Neural progenitor cell (in vitro differentiated cells): Measurements from ENCODE around the gene PHETA2. TPM values are rescaled to one million over a fixed set of nuclear protein-coding genes. Genes with fewer than 3 reads are reported as not detected.

ENCODE experiments used
- DNase-seq: peaks from one replicate; pipeline ENCODE4 v3.0.0-alpha.2; 2016; ENCODE audit warnings: low spot score
- H2AFZ ChIP-seq: fragments of 200-600 bp; sonication (generic); replicated peaks from 2 replicates; pipeline ENCODE4 v1.6.1; 2016; ENCODE audit warnings: antibody characterized with exemption
- H3F3A ChIP-seq: fragments of 200-600 bp; sonication (generic); 2 replicates; pipeline ENCODE4 v1.6.1; 2016; ENCODE audit warnings: antibody characterized with exemption, low read depth
- H3K27ac ChIP-seq: fragments of 200-600 bp; sonication (generic); 2 replicates; pipeline ENCODE4 v1.5.1; 2016; ENCODE audit warnings: mild to moderate bottlenecking
- H3K27me3 ChIP-seq: fragments of 200-600 bp; sonication (generic); 2 replicates; pipeline ENCODE4 v1.6.1; 2016; ENCODE audit warnings: mild to moderate bottlenecking, moderate library complexity
- H3K36me3 ChIP-seq: fragments of 200-600 bp; sonication (generic); 2 replicates; pipeline ENCODE4 v1.5.1; 2016
- H3K4me1 ChIP-seq: fragments of 200-600 bp; sonication (generic); 2 replicates; pipeline ENCODE4 v1.6.1; 2016; ENCODE audit warnings: mixed run types
- H3K4me2 ChIP-seq: fragments of 200-600 bp; sonication (generic); 2 replicates; pipeline ENCODE4 v1.6.1; 2016
- H3K4me3 ChIP-seq: fragments of 200-600 bp; sonication (generic); 2 replicates; pipeline ENCODE4 v1.5.1; 2016
- H3K79me2 ChIP-seq: fragments of 200-600 bp; sonication (generic); 2 replicates; pipeline ENCODE4 v1.6.1; 2016; ENCODE audit warnings: low read depth
- H3K9ac ChIP-seq: fragments of 200-600 bp; sonication (generic); 2 replicates; pipeline ENCODE4 v1.6.1; 2016
- H3K9me3 ChIP-seq: fragments of 200-600 bp; sonication (generic); 2 replicates; pipeline ENCODE4 v1.5.1; 2016; ENCODE audit warnings: low read depth
- H4K20me1 ChIP-seq: fragments of 200-600 bp; sonication (generic); 2 replicates; pipeline ENCODE4 v1.6.1; 2016; ENCODE audit warnings: low read depth
- H3K27ac Mint-ChIP-seq: 3 replicates; pipeline ENCODE4 v1.8.0; 2021; ENCODE audit warnings: mixed read lengths
- H3K27me3 Mint-ChIP-seq: 2 replicates; pipeline ENCODE4 v1.8.0; 2022; ENCODE audit warnings: low read depth, mild to moderate bottlenecking, inconsistent platforms, moderate library complexity, mixed read lengths; ENCODE audit not compliant: insufficient read depth
- H3K36me3 Mint-ChIP-seq: 3 replicates; pipeline ENCODE4 v1.8.0; 2021; ENCODE audit warnings: mixed read lengths
- H3K4me1 Mint-ChIP-seq: 3 replicates; pipeline ENCODE4 v1.8.0; 2021; ENCODE audit warnings: mixed read lengths
- H3K4me3 Mint-ChIP-seq: 3 replicates; pipeline ENCODE4 v1.8.0; 2021; ENCODE audit warnings: mild to moderate bottlenecking, moderate library complexity, mixed read lengths
- H3K9me3 Mint-ChIP-seq: 3 replicates; pipeline ENCODE4 v1.8.0; 2020; ENCODE audit warnings: mixed read lengths
- EZH2 ChIP-seq: fragments of 200-600 bp; sonication (generic); IDR thresholded peaks from 2 replicates; pipeline ENCODE4 v1.6.1; 2017; ENCODE audit warnings: antibody characterized with exemption, mild to moderate bottlenecking, moderate library complexity
- EZH2phosphoT487 ChIP-seq: fragments of 200-600 bp; sonication (generic); IDR thresholded peaks from 2 replicates; pipeline ENCODE4 v1.6.1; 2017; ENCODE audit warnings: antibody characterized with exemption
- total RNA-seq: library from RNA; depleted of rRNA; stranded (reverse); fragments of >200 nt; gene quantifications from 2 replicates; pipeline ENCODE4 v1.2.3, GENCODE V29; 2015; ENCODE audit warnings: low replicate concordance
- TF ChIP-seq, protein P1 (sequence below): fragments of 200-600 bp; sonication (generic); IDR thresholded peaks from 2 replicates; pipeline ENCODE4 v1.5.1; 2017; ENCODE audit warnings: antibody characterized with exemption, mild to moderate bottlenecking

Gene PHETA2
- total RNA-seq, 1 donor from 2014 or later = 0.79 TPM

DNA sequence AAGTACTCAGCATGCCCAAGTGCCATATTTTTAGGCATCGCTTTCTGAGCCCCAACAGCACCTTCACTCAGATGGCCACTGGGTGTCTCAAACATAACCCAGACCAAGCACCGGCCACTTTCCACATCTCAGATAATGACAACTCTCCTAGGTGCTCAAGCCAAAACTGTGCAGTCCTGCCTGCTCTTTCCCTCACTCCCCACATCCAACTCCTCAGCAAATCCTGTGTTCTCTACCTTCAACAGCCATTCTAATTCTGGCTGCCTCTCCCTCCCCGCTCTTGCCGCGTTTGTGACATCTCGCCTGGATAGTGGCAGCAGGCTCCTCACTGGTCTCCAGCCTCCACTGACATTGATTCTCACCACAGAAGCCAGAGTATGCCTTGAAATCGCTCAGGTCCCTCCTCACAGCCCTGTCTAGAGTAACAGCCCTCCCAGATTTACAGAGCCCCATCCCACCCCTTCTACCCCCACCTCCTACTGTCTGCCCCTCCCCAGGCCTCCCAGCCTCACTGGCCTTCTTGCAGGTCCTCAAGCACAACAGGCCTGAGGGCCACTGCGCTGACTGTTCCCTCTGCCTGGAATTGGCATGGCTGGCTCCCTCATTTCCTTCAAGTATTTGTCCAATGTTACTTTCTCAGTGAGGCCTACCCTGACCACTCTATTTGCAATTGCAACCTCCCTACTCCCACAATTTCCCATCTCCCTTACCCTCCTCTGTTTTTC lies 1.3 kb upstream of the PHETA2 start:
- no peak overlapping the region for H3K9ac ChIP-seq
- no peak overlapping the region for H3K4me3 ChIP-seq
- H2AFZ ChIP-seq = no peak overlapping the region
- no peak overlapping the region for H3K4me2 ChIP-seq
- H3K79me2 ChIP-seq = peaks cover 4% of the 10 kb centered on the region
- Mint-ChIP-seq H3K4me3 (peak overlapping the region; percentile 46), H3K9me3 (peaks cover 3% of the 10 kb centered on the region), H3K27me3 (peaks cover 7% of the 10 kb centered on the region), H3K36me3 (peaks cover 2% of the 10 kb centered on the region), H3K4me1 (peaks cover 32% of the 10 kb centered on the region), H3K27ac (no peak overlapping the region)
- peaks cover 16% of the 10 kb centered on the region for H3F3A ChIP-seq
- H3K4me1 ChIP-seq = peaks cover 9% of the 10 kb centered on the region
- DNase-seq = no peak
- H3K27ac ChIP-seq = no peak overlapping the region
- no peaks in the 10 kb centered on the region for H3K9me3 ChIP-seq
- peaks cover 5% of the 10 kb centered on the region for H4K20me1 ChIP-seq
- H3K27me3 ChIP-seq = peaks cover 14% of the 10 kb centered on the region
- H3K36me3 ChIP-seq = no peaks in the 10 kb centered on the region
- TF ChIP-seq EZH2 (no peak), EZH2phosphoT487 (no peak)
- TF ChIP-seq, protein P1, sequence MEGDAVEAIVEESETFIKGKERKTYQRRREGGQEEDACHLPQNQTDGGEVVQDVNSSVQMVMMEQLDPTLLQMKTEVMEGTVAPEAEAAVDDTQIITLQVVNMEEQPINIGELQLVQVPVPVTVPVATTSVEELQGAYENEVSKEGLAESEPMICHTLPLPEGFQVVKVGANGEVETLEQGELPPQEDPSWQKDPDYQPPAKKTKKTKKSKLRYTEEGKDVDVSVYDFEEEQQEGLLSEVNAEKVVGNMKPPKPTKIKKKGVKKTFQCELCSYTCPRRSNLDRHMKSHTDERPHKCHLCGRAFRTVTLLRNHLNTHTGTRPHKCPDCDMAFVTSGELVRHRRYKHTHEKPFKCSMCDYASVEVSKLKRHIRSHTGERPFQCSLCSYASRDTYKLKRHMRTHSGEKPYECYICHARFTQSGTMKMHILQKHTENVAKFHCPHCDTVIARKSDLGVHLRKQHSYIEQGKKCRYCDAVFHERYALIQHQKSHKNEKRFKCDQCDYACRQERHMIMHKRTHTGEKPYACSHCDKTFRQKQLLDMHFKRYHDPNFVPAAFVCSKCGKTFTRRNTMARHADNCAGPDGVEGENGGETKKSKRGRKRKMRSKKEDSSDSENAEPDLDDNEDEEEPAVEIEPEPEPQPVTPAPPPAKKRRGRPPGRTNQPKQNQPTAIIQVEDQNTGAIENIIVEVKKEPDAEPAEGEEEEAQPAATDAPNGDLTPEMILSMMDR = no peak

DNA sequence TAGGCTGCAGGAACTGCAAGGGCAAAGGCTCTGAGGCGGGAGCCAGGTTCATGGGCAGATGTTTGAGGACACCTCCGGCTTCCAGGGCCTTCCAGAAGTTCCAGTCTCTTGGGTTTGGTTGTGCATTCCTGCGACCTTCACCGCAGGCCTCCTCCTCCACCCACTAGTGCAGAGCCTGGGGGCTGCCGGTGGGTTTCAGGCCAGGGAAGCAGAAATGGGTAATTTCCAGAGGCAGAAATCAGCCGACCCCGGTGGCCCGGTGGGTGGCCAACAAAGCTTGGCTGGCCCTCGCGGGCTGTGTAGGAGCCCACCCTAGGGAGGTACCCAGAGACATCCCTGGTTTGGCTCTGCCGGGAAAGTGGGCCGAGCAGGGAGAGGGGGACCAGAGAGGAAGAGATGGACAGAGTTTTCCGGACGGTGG lies 417 bp upstream of the PHETA2 start:
- Mint-ChIP-seq H3K4me1 (peaks cover 32% of the 10 kb centered on the region), H3K27ac (no peak overlapping the region), H3K27me3 (peaks cover 10% of the 10 kb centered on the region), H3K9me3 (peaks cover 3% of the 10 kb centered on the region), H3K4me3 (no peak overlapping the region), H3K36me3 (no peaks in the 10 kb centered on the region)
- no peaks in the 10 kb centered on the region for H3K9me3 ChIP-seq
- H3K4me1 ChIP-seq = peaks cover 9% of the 10 kb centered on the region
- peak overlapping the region; percentile 71 for H2AFZ ChIP-seq
- H3K79me2 ChIP-seq = peaks cover 4% of the 10 kb centered on the region
- H3F3A ChIP-seq = peaks cover 19% of the 10 kb centered on the region
- H3K36me3 ChIP-seq = no peaks in the 10 kb centered on the region
- no peak for DNase-seq
- no peak overlapping the region for H3K27ac ChIP-seq
- H3K4me3 ChIP-seq = no peak overlapping the region
- TF ChIP-seq EZH2 = no peak
- no peak overlapping the region for H3K9ac ChIP-seq
- no peak overlapping the region for H3K4me2 ChIP-seq
- peaks cover 5% of the 10 kb centered on the region for H4K20me1 ChIP-seq
- peaks cover 14% of the 10 kb centered on the region for H3K27me3 ChIP-seq

DNA sequence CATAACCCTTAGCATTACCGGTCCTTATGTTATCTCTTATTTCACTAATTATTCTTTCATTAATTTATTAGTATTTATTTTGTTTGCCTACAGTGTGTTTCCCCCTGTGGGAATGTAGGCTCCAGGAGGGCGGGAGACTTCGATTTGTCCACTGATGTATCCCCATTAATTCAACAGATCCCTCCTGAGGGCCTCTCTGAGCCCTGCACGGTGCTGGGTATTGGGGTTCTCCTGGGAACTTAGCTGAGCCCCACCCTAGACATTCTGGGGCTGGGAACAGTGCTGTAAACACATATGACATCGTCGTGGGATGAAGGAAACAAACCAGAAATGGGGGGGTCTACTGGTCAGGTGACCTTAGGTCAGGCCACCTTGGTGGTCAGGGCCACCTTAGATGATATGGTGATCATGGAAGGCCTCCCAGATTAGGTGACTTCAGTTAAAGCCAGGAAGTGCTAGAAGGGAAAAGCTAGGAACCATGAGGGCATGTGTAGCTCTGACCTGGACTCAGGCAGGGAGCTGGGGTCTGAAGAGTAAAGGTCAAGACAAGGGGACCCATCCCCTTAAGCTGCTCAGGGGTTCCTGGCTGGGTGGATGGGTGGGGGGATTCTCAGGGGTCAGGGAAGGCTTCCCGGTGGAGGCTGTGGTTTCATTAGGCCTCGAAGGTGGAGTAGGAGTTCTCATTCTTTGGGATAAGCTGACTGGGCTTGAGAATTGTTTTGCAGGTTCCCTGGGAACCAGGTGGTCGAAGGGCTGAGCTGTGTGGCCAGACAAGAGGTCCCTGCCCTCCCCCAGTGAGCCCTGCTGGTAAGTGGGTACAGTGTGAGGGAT lies 1.0 kb downstream of the PHETA2 start:
- DNase-seq = no peak
- Histone ChIP-seq H3K79me2 (peaks cover under 1% of the 10 kb centered on the region), H3K27me3 (peaks cover 14% of the 10 kb centered on the region), H3K27ac (no peak overlapping the region), H3K4me1 (peaks cover 4% of the 10 kb centered on the region), H3K9ac (no peak overlapping the region), H2AFZ (no peak overlapping the region), H3K9me3 (no peaks in the 10 kb centered on the region), H3K36me3 (no peaks in the 10 kb centered on the region), H3K4me3 (no peak overlapping the region), H4K20me1 (no peaks in the 10 kb centered on the region), H3K4me2 (no peak overlapping the region), H3F3A (peaks cover 16% of the 10 kb centered on the region)
- no peak for TF ChIP-seq EZH2phosphoT487
- TF ChIP-seq, protein P1 = no peak
- TF ChIP-seq EZH2 = no peak
- no peaks in the 10 kb centered on the region for H3K36me3 Mint-ChIP-seq
- H3K27ac Mint-ChIP-seq = peak overlapping the region; percentile 30
- H3K27me3 Mint-ChIP-seq = peaks cover 15% of the 10 kb centered on the region
- peak overlapping the region; percentile 19 for H3K4me3 Mint-ChIP-seq
- H3K4me1 Mint-ChIP-seq = peaks cover 36% of the 10 kb centered on the region
- H3K9me3 Mint-ChIP-seq = peaks cover 3% of the 10 kb centered on the region
